Activated naive CD4-positive, alpha-beta T cell treated with anti-CD3 and anti-CD28 coated beads, Interleukin-2, amount 50 U/mL, for 72 hours (primary cell): ENCODE results near the gene NHSL2. TPM values are rescaled to one million over a fixed set of nuclear protein-coding genes. Genes with fewer than 3 reads are reported as not detected.
A peak's percentile ranks its signal among the peaks of the same experiment; 100 is the strongest.

Experiments used
- ATAC-seq, 2 donors: fragments of 150-1000 bp; cut with Tn5 transposase; 2 replicates each; pipeline ENCODE4 v1.10.0; 2021; ENCODE audit warnings: mild to moderate bottlenecking in 2 of 2, moderate library complexity in 2 of 2
- DNase-seq, 2 donors: peaks; one replicate each; pipeline ENCODE4 v3.0.0; 2021 to 2022; ENCODE audit warnings: low spot score in 2 of 2
- H3K27ac Mint-ChIP-seq, 2 donors: one replicate each; pipeline ENCODE4 v1.8.0; 2022; ENCODE audit warnings: mild to moderate bottlenecking in 2 of 2, mixed read lengths in 2 of 2
- H3K36me3 Mint-ChIP-seq, 2 donors: one replicate each; pipeline ENCODE4 v1.8.0; 2022; ENCODE audit warnings: mixed read lengths in 2 of 2
- H3K9me3 Mint-ChIP-seq, 2 donors: one replicate each; pipeline ENCODE4 v1.8.0; 2022; ENCODE audit warnings: mixed read lengths in 2 of 2
- total RNA-seq, 2 donors: library from RNA; stranded (reverse); gene quantifications; one replicate each; pipeline ENCODE4 v1.2.3, GENCODE V29; 2022

The NHSL2 gene
- total RNA-seq, 2 donors from 2014 or later: 0.05 to 0.19 TPM

DNA sequence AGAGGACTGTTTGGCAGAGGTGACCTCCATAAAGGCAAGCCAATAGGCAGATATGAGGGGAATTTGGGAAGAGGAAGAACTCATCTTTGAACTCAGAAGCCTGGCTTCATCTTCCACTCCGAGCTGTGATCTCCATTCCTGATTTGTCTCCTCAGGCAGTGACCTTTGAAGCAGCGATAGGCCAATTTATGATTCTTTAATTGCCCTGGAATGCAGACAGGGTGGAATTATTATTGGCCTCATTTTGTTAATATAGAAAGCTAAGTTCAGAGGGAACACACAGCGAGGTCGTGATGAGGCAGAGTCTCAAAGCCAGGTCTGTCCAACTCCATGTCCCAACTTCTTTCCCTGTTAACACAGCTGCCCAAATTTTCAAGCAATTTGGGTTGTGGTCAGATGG, 204.2 kb downstream of the NHSL2 start:
- DNase-seq: no peak
- H3K9me3 Mint-ChIP-seq: no peaks in the 10 kb centered on the region
- H3K36me3 Mint-ChIP-seq: no peaks in the 10 kb centered on the region
- no peak overlapping the region for H3K27ac Mint-ChIP-seq
- no peak for ATAC-seq

DNA sequence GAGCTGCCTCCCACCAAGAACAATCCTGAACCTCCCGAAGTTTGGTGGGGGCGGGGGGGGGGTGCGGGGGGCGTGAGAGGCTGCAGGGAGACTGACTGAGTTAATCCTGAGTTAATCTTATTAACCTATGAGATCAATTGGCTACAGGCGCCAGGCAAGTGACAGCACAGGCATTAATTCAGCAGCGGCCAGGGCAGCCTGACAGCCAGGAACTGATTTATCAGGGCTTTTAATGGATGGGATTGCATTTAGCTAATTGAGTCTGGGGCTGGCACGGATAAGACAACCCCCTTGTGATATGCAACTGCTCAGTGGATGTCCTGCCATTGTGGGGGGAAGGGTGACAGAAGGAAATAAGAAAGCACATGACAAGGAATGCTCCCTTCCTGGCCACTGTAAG, 204.7 kb downstream of the NHSL2 start:
- Mint-ChIP-seq H3K27ac (no peak overlapping the region), H3K9me3 (no peaks in the 10 kb centered on the region), H3K36me3 (no peaks in the 10 kb centered on the region)
- no peak for DNase-seq
- ATAC-seq: no peak

DNA sequence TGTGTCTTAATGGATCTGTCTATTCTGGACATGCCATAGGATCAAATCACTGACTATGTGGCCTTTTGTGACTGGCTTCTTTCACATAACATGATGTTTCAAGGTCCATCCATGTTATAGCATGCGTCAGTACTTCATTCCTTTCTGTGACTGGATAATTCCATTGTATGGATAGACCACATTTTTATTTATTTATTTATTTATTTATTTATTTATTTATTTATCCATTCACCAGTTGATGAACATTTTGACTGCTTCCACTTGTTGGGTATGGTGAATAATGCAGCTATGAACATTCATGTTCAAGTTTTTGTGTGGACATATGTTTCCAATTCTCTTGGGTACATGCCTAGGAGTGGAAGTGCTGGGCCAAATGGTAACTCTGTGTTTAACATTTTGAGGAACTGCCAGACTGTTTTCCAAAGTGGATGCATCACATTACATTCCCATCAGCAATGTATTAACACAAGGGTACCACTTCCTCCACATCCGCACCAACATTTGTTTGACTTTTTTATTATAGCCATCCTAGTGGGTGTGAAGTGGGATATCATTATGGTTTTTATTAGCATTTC, 207.1 kb downstream of the NHSL2 start:
- no peak for ATAC-seq
- H3K36me3 Mint-ChIP-seq: no peaks in the 10 kb centered on the region

DNA sequence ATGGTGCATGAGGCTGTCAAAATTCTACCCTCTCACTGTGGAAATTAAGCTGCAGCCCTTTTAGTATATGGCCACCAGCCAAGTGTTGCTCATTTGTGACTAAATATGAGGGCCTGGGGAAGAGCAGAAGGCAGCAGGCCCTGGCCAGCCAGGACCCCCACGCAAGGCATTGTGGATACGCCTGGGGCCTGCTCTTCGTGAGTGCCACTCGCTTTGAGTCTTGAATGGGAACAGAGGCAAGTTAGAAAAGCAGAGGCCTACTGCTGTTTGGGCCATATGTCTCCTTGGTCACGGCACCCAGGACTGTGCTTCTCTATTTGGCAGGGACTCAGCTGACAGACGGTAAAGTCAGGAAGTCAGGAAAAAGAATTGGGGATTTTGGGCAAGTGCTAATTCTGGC, 210.2 kb downstream of the NHSL2 start:
- ATAC-seq (no peak), DNase-seq (no peak)
- Mint-ChIP-seq H3K9me3 (no peaks in the 10 kb centered on the region), H3K27ac (no peak overlapping the region), H3K36me3 (no peaks in the 10 kb centered on the region)

More for the DNA sequence above, 207.1 kb downstream of the NHSL2 start:
- DNase-seq: no peak
- no peaks in the 10 kb centered on the region for H3K9me3 Mint-ChIP-seq
- no peak overlapping the region for H3K27ac Mint-ChIP-seq

DNA sequence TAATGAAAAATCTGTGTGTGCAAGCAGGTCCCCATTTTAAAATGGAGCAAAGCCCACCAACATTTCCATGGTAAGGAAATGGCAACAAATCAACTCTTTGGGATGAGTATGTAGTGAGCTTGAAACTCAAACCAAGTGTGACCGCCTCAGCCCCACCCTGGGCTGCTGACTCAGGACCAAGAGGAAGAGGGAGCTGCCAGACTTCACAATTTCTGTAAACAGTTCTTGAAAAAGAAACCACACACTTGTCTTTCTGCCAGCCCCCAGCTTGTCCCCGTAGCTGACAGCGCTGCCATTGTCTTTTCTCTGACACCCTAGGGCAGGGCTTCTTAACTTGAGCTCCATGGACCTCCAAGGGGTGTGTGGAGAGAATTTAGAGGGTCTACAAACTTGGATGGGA, 210.7 kb downstream of the NHSL2 start:
- ATAC-seq (peak; percentile 47 to 72), DNase-seq (no peak)
- H3K27ac Mint-ChIP-seq: no peak overlapping the region
- H3K36me3 Mint-ChIP-seq: no peaks in the 10 kb centered on the region
- no peaks in the 10 kb centered on the region for H3K9me3 Mint-ChIP-seq

DNA sequence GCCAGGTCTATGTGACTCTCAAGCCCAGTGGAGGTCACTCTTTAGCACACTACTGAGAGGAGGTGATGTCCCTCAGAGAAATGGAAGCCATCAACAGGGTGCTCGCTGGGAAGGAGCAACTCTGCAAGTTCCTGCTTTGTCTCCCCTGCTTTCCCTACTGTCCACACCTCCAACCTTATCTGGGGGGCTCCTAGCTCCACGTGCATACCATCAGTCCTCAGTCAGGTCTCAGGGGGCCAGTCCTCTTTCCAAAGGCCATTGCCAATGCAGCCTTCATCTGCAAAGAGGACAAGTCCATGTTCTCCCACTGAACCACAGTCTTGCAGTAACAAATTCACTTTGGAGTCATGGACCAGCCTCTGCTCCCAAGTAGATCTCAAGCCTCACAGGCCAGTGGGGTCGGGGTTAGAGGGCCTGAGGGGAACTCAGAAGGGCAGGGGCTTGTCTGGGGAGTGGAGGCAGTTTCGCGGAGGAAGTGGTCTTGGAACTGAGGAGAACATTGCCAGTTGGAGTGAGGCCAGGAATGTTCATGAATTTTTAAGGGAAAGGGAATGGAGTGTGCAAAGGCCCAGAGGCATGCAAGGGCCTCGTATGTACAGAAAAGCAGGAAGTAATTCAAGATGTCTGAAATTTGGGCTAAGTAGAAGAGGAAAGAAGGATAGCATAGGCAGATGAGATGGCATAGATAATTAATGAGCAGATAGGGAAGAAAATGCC, 212.1 kb downstream of the NHSL2 start:
- no peaks in the 10 kb centered on the region for H3K36me3 Mint-ChIP-seq
- no peak for ATAC-seq
- H3K9me3 Mint-ChIP-seq: no peaks in the 10 kb centered on the region
- DNase-seq: no peak
- H3K27ac Mint-ChIP-seq: no peak overlapping the region

DNA sequence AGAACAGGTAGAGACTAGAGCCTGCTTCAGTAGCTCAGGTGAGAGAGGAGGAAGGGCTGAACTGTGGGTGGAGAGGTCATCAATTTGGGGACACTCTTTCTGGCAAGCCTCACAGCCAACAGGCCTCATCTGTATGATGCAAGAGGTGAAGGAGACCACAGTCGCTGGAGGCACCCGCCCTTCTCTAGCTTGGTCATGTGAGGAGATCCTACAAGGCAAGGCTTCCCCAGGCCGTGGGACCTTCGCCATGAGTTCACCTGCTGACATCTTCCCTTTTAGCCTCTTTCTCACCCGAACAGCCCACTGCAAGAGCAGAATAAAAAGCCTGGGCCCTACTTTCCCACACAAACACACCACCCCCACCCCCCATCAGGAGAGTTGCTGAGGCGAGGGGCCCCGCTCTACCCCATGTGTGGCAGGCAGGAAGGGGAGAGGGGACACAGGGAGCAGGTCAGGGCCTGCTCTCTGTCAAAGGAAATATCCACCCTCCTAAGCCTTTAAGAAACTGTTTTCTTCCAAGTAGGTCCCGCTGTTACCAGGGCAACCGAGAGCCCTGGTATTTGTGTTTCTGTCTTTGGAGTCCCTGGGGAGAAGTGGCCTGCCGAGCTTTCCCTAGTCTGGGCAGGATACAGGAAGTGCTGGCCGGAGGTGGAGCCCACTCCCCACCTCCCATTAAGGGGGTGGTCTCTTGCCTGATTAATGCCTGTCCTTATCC, 213.0 kb downstream of the NHSL2 start:
- DNase-seq (no peak), ATAC-seq (no peak)
- H3K27ac Mint-ChIP-seq: no peak overlapping the region
- H3K9me3 Mint-ChIP-seq: no peaks in the 10 kb centered on the region
- H3K36me3 Mint-ChIP-seq: no peaks in the 10 kb centered on the region

DNA sequence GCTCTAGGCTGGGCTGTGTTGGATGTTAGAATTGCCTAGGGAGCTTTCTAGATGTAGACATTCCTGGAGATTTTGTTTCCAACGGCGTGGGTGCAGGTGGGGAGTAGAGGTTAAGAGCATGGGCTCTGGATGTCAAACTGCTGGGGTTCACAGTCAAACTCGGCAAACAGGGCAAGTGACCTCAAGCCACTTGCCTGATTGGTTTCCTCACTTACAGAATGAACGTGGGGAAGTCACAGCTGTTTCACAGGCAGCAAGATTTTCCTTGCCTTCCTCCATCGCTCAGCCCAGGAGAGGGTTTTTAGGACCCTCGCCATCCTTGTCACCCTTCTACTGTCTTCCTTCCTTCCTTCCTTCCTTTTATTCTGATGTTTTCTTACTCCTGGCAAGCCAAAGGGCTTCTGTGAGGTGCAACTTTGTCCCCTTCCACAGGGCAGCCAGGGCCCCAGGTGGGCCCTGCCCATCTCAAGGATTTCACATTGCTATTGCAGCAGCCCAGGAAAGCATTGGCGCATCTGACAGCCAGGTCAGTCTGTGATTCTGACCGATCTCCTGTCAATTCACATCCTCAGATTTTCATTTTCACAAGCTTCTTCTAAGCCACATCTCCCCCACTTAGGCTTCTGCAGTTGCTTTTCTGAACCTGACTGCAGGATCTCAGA, 214.0 kb downstream of the NHSL2 start:
- Mint-ChIP-seq H3K9me3 (no peaks in the 10 kb centered on the region), H3K27ac (no peak overlapping the region), H3K36me3 (no peaks in the 10 kb centered on the region)
- ATAC-seq: no peak
- no peak for DNase-seq

DNA sequence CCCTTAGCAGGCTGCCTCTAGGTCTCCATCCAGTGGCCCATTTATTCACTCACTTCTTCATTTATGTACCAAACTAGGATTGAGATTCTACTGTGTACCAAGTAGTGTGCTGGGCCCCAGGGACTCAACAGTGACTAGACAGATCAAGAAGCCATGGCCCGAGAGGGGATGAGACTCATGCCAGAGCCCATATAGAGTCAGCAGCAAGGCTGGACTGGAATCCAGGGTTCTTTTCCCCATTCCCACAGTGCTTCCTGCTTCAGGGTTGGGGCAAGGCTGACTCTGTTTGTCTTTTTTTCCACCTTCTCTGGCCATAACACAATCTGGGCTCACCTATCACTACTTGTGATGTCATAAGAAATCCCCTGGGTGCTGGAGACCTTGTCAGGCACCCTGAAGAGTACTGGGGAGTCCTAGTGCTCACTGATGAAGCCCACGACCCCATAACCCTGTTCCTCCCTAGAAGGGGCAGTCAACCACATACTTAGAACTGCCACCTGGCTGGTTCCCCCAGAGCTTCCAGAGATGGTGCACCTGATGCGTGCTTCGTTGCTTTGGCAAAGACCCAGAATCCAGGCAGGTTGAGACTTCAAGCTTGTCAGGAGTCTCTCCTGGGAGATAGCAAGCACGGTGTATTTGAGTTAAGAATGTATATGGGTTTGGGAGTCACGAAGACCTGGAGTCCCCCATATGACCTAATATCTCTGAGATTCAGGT, 214.8 kb downstream of the NHSL2 start:
- DNase-seq (no peak), ATAC-seq (no peak)
- H3K36me3 Mint-ChIP-seq: no peaks in the 10 kb centered on the region
- H3K9me3 Mint-ChIP-seq: no peaks in the 10 kb centered on the region
- H3K27ac Mint-ChIP-seq: no peak overlapping the region

DNA sequence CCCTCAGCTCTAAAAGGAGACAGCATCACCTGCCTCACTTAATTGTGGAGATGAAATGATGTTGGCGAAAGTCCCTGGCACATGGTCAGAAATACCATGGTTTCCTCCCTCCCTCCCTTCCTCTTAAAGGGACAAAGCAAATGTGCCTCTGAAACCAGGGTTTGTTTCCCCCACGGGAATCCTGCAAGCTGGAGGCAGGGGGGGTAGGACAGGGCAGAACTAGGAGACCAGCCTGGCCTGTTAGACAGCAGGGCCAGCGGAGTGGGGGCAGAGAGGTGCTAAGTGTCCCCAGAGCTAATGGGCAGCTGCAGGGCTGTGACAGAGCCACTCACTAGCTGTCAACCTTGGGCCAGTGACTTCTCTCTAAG, 215.4 kb downstream of the NHSL2 start:
- H3K36me3 Mint-ChIP-seq: no peaks in the 10 kb centered on the region
- ATAC-seq (no peak), DNase-seq (no peak)
- H3K9me3 Mint-ChIP-seq: no peaks in the 10 kb centered on the region
- no peak overlapping the region for H3K27ac Mint-ChIP-seq

DNA sequence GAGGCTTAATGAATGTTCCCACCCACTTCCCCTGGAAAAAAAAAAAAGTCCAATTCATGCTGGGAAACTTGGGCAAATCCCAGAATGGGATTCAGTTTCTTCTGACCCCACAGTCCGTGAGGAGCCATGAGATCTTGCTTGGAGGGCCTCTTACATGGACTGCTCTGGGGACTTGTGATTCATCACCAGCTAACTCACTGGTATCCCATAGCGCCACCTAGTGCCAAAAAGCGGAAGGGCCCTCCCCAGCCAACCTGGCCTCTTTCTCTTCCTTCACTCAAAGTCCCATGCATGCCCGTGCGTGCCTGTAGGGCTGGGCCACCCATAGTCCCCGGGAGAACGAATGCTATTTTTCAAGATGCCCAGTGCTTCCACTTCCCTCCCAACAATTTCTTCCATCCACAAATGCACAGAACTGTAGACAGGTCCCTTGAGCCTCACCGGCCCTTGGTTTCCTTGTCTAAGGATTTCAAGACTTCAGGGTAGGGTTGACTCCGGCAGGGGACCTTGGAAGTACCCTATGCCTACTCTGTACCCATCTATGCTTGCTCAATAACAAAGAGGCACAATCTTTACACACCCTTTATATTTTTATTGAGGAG, 216.0 kb downstream of the NHSL2 start:
- DNase-seq (peak; percentile 72 to 79), ATAC-seq (peak; percentile 80 to 92)
- Mint-ChIP-seq H3K9me3 (no peaks in the 10 kb centered on the region), H3K27ac (no peak overlapping the region), H3K36me3 (no peaks in the 10 kb centered on the region)

DNA sequence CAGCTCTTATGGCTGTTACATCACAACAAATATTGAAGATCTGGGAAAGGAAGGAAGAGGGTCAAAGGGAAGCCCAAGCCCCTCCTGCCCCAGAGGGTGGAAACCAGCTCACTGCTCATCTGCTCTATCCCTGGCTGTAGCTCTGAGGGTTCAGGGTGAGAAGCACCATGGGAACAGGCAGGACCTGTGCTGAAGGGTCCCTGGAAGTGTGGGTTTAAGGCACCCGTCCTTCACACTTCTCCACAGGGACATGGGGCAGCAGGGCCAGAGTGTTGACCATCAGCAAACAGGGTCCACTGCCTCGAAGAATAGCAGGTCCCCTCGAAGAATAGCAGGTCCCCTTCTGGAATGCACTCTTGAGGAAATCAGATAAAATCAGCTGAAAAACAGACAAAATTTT, 216.7 kb downstream of the NHSL2 start:
- H3K36me3 Mint-ChIP-seq: no peaks in the 10 kb centered on the region
- no peak for DNase-seq
- no peak overlapping the region for H3K27ac Mint-ChIP-seq
- no peak for ATAC-seq
- H3K9me3 Mint-ChIP-seq: no peaks in the 10 kb centered on the region

DNA sequence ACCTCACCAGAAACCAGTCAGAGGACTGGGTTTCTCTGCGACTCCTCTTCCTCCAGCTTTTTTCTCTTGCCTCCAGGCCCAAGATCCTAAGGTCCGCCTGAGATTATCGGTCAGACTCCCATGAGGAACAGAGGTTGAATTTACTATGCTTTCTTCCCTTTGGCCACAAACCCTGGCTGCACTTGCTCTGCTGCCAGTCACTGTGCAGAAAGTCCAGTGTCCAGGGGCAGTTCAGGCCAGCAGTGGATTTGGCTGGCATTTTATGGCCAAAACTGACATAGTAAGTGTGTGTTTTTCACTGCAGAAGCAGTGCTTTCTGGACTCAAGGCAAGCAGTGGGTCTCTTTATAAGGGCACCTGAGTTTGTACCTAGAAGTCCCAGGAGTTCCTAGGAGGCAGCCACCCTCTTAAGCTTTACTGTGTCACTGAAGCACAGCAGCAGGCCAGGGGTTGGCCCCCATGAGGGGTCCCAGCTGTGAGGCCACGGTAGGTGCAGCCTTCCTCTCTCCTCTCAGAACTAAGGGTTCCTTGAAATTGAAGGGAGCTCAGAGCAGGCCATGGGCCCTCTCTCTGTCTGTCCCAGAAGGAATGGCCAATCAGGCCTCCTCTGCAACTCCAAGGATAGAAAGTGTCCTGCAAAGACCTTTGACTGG, 217.7 kb downstream of the NHSL2 start:
- Mint-ChIP-seq H3K27ac (no peak overlapping the region), H3K9me3 (no peaks in the 10 kb centered on the region), H3K36me3 (no peaks in the 10 kb centered on the region)
- ATAC-seq (no peak), DNase-seq (no peak)

DNA sequence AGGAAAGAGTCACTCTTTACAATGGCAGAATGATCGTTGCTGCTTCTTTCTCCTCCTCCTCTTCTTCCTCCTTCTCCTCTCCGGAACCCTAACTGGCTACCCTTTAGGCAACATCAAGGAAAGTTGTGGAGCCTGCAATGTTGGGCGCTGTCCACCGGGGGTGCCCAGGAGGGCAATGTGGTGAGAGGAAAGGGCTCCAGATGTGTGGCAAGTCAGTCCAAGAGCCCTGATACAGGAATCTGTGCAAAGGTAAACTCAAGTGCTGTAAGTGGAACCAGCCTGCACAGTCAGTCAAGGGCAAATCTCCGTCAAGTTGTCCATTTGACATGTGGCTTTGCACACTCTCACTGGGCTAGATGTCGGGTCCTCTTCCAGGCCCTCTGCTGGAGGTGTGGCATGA, 218.2 kb downstream of the NHSL2 start:
- ATAC-seq (peak in 1 of 2 donors; percentile 34), DNase-seq (peak in 1 of 2 donors; percentile 27)
- Mint-ChIP-seq H3K9me3 (no peaks in the 10 kb centered on the region), H3K36me3 (no peaks in the 10 kb centered on the region), H3K27ac (no peak overlapping the region)

DNA sequence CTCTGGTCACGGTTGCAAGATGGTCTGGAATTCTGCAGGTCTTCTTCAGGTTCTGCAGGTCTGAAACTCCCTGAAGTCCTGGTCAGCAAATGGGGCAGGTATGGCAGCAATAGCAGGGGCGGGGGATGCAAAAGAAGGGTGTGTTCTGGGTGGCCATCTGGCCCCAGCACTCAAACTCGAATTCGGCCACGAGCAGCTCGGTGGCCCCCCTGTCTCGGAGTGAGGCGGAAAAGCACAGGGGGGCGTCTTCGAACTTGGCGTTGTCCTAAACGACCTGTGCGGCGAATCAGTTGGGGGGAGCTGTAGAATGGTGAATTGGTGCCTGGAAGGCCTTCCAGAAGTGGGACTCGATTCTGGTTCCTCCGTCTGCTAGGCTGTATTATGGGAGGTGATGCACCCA, 219.0 kb downstream of the NHSL2 start:
- DNase-seq: no peak

DNA sequence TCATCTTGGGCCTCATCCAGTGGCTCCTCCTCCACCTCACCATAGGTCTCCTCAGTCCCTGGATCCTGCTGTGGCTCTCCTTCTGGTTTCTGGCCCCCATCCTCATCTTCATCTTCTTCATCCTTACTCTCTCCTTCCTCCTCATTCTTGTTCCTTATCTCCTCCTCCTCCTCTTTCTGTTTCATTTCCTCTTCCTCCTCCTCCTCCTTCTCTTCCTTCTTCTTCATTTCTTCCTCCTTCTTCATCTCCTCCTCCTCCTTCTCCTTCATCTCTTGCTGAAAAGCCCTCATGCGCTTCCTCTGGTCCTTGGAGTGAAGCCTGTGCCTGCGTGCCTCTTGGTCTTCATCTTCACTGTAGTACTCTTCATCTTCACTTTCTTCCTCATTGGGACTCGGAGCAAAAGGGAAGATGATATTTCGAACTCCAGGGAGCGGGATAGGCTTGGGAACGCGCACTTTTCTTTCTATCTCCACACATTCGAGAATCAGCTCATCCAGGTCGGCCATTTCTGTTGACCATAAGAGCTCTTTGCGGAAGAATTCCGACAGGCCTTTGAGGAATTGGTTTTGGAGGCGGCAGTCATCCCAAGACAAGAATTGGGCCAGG, 219.6 kb downstream of the NHSL2 start:
- Mint-ChIP-seq H3K9me3 (no peaks in the 10 kb centered on the region), H3K27ac (no peak overlapping the region), H3K36me3 (no peaks in the 10 kb centered on the region)
- no peak for ATAC-seq
- DNase-seq: no peak

More for the DNA sequence above, 219.0 kb downstream of the NHSL2 start:
- H3K27ac Mint-ChIP-seq: no peak overlapping the region
- no peaks in the 10 kb centered on the region for H3K9me3 Mint-ChIP-seq
- no peak for ATAC-seq
- H3K36me3 Mint-ChIP-seq: no peaks in the 10 kb centered on the region
